Prostate gland (tissue), 2 donors: ENCODE data around the gene RAD51B. TPM values are rescaled to one million over a fixed set of nuclear protein-coding genes. Genes with fewer than 3 reads are reported as not detected.

Experiments
- DNase-seq: peaks from one replicate; pipeline ENCODE4 v3.0.0-alpha.2; 2019; ENCODE audit warnings: low spot score
- H3K27ac ChIP-seq, 2 donors: fragments of 200-600 bp; sonication (generic); 2 replicates each; pipeline ENCODE4 v1.5.1; 2017 to 2019
- H3K27me3 ChIP-seq: fragments of 200-600 bp; sonication (generic); replicated peaks from 2 replicates; pipeline ENCODE4 v1.5.1; 2019; ENCODE audit not compliant: insufficient read depth
- H3K36me3 ChIP-seq, 2 donors: fragments of 200-600 bp; sonication (generic); 1 replicate in 1 of 2; 2 replicates in 1 of 2; pipeline versions ENCODE4 v1.5.1 to v1.8.1; 2017 to 2019
- H3K4me1 ChIP-seq: fragments of 200-600 bp; sonication (generic); replicated peaks from 2 replicates; pipeline ENCODE4 v1.5.1; 2019
- H3K4me3 ChIP-seq, 2 donors: fragments of 200-600 bp; sonication (generic); 2 replicates each; pipeline ENCODE4 v1.5.1; 2017 to 2019
- H3K9me3 ChIP-seq: fragments of 200-600 bp; sonication (generic); 2 replicates; pipeline ENCODE4 v1.5.1; 2017
- POLR2A ChIP-seq: fragments of 450-650 bp; IDR thresholded peaks from one replicate; pipeline ENCODE4 v1.6.1; 2016; ENCODE audit warnings: antibody characterized with exemption, mild to moderate bottlenecking
- POLR2AphosphoS5 ChIP-seq: sonication (generic); formaldehyde crosslinking; IDR thresholded peaks from one replicate; pipeline ENCODE4 v1.6.1; 2017; ENCODE audit warnings: antibody characterized with exemption
- WGBS: methylation state at CpG from one replicate; pipeline ENCODE4 v1.1.5; 2018; 5-methylcytosine and 5-hydroxymethylcytosine counted together
- intact Hi-C: fragments of 100-400 bp; cut with DNase I; formaldehyde crosslinking; loops from one replicate; pipeline ENCODE4 v1.14.2; 2022
- total RNA-seq, 2 donors: library from RNA; depleted of rRNA; stranded (reverse); fragments of >200 nt; gene quantifications; one replicate each; pipeline ENCODE4 v1.1.0, GENCODE V29; 2016
- TF ChIP-seq, protein P1 (sequence below), 4 experiments: fragments of 200-600 bp in 2 of 4; fragments of 450-650 bp in 2 of 4; sonication (generic) in 2 of 4; IDR thresholded peaks; 1 replicate in 3 of 4; 2 replicates in 1 of 4; pipeline ENCODE4 v1.5.1; 2016 to 2019; ENCODE audit warnings: antibody characterized with exemption in 4 of 4, mild to moderate bottlenecking in 2 of 4, moderate library complexity in 2 of 4

RAD51B gene
- total RNA-seq, 2 donors from 2014 or later: 14.9 to 35.8 TPM

DNA sequence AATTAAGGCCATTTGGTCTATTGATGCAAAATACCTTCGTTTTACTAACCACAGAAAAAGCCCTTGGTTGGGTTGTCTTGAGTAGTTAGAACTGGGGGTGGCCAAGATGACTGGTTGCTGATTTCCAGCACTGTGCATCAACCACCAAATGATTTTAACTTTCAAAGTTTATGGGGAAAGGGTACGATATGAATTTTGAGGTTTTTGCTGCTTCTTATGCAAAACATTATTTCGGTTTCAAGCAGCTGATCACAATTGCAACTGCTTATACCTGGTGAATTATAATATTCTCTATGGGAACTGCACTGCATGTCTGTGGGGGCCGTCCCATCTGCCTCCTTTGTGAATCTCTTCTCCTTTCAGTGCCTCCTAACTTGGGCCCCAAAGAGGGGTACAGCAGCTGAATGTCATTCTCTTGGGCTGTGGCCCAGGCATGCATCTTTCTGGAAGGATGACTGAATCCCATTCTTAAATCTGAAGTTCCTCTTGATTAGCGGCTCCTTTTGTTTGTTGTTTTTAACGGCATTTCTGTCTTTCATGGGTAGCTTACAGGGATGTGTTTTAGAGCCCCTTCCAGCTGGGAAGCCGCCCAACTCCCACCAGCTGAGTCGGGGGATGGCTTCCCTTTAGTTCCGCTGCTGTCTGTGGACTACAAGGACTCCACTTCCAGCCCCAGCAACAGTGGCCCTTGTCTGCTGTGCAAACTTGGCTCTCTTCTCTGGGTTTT lies 493.5 kb downstream of the RAD51B start:
- Histone ChIP-seq H3K36me3 (no peaks in the 10 kb centered on the region), H3K4me3 (no peak overlapping the region), H3K27me3 (no peaks in the 10 kb centered on the region), H3K4me1 (peaks cover 5% of the 10 kb centered on the region), H3K27ac (no peak overlapping the region), H3K9me3 (no peaks in the 10 kb centered on the region)
- TF ChIP-seq, protein P1, sequence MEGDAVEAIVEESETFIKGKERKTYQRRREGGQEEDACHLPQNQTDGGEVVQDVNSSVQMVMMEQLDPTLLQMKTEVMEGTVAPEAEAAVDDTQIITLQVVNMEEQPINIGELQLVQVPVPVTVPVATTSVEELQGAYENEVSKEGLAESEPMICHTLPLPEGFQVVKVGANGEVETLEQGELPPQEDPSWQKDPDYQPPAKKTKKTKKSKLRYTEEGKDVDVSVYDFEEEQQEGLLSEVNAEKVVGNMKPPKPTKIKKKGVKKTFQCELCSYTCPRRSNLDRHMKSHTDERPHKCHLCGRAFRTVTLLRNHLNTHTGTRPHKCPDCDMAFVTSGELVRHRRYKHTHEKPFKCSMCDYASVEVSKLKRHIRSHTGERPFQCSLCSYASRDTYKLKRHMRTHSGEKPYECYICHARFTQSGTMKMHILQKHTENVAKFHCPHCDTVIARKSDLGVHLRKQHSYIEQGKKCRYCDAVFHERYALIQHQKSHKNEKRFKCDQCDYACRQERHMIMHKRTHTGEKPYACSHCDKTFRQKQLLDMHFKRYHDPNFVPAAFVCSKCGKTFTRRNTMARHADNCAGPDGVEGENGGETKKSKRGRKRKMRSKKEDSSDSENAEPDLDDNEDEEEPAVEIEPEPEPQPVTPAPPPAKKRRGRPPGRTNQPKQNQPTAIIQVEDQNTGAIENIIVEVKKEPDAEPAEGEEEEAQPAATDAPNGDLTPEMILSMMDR (IDR thresholded peaks at IDR 0.05): no peak
- TF ChIP-seq POLR2A (no peak), POLR2AphosphoS5 (no peak)
- intact Hi-C loops: no loop called here
- DNase-seq: no peak
- 77% methylated on average over 9 of the region's 9 CpGs for WGBS

DNA sequence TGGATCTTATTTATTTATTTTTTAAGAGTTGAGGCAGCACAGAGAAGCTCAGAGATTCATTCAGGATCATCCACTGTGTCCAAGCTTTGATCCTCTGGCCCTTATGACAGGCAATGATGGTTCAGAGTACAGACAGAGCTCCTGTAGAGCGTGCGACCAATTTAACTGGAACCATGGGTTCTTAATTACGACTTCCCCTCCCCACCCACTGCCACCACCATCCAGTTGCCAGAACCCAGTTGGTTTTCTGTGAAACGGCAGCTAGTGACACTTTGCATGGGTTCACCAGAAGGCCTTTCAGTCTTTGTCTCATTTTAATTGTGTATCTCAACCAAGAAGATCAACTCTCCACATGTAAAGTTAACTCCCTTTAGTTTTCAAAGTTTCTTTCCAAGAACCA lies 495.1 kb downstream of the RAD51B start:
- TF ChIP-seq POLR2A: no peak
- TF ChIP-seq, protein P1 (IDR thresholded peaks at IDR 0.05): no peak
- TF ChIP-seq POLR2AphosphoS5: no peak
- intact Hi-C loops: no loop called here

DNA sequence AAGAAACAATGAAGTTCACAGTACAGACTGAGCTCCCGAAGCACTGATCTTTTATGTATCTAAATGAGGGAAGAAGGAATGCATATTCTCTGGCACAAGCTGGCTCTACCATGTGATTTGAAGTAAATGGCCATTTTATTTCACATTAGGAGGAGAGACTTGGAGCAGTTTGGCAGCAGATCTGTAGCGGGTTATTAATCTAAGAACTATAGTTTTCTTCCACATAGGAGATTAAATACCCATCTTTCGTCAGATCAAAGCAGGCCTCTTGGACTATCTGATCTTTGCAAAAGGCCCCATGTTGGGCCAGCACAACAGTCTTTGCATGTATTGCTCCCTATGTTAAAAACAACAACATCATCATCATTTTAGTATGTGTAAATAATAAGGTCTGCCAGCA lies 495.5 kb downstream of the RAD51B start:
- Histone ChIP-seq H3K4me3 (no peak overlapping the region), H3K27ac (no peak overlapping the region), H3K27me3 (no peaks in the 10 kb centered on the region), H3K9me3 (no peaks in the 10 kb centered on the region), H3K4me1 (no peaks in the 10 kb centered on the region), H3K36me3 (no peaks in the 10 kb centered on the region)
- WGBS: 75% methylated on average over 3 of the region's 3 CpGs
- DNase-seq: no peak
- TF ChIP-seq, protein P1 (IDR thresholded peaks at IDR 0.05): no peak
- no peak for TF ChIP-seq POLR2AphosphoS5
- no peak for TF ChIP-seq POLR2A
- intact Hi-C loops: no loop called here

More for the DNA sequence above, 495.1 kb downstream of the RAD51B start:
- WGBS: 94% methylated on average over 4 of the region's 4 CpGs
- no peak for DNase-seq
- Histone ChIP-seq H3K36me3 (no peaks in the 10 kb centered on the region), H3K9me3 (no peaks in the 10 kb centered on the region), H3K4me1 (no peaks in the 10 kb centered on the region), H3K4me3 (no peak overlapping the region), H3K27me3 (no peaks in the 10 kb centered on the region), H3K27ac (no peak overlapping the region)

DNA sequence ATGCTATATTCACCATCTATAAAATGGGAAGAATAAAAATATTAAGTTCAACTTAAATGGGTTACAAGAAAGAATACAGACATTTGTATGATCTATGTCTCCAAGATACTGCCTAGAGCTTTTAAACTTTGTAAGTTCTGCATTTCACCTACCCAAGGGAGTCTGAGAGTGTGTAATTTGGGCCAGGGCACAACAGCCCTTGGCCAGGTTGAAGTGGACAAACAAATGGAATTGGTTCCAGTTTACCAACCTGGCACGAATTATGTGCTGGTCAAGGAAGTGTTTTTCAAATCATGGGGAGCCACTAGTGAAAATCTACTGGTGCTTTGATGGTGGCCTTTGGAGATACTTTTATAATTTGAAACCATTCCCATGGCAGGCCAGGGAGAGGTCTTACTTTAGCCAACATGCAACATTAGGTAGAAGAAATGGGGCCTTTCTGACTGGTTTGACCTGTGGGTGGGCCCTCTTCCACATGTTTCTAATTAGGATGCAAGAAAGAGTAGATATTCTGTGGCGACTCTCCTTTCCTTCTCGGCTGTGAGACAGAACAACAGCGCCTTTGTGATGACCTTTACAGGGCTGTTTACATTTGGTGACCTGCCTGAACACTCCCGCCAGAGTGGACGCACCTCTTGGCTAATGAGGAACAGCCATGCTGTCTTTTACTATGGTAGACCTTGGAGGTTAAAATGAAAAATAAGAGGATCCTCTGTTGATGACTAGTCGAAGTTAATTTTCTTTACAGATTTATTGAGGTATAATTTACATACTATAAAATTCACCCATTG lies 496.7 kb downstream of the RAD51B start:
- intact Hi-C loops: no loop called here

More for the DNA sequence above, 496.7 kb downstream of the RAD51B start:
- Histone ChIP-seq H3K4me3 (no peak overlapping the region), H3K27me3 (no peaks in the 10 kb centered on the region), H3K4me1 (no peaks in the 10 kb centered on the region), H3K36me3 (no peaks in the 10 kb centered on the region), H3K9me3 (no peaks in the 10 kb centered on the region), H3K27ac (no peak overlapping the region)
- 89% methylated on average over 7 of the region's 7 CpGs for WGBS
- TF ChIP-seq POLR2AphosphoS5 (no peak), POLR2A (no peak)
- TF ChIP-seq, protein P1 (IDR thresholded peaks at IDR 0.05): no peak
- DNase-seq: no peak
